Measurements from ENCODE around the gene SGSH.
"Not testable (repeated sequence)": the region's sequence is repeated elsewhere in the genome, so short reads cannot be mapped to it uniquely, and the experiment has no call there.

Gene SGSH

GRCh38 chr17:80220054-80220735 is at the start of gene SGSH, which contains the start of gene SLC26A11:
Gene SGSH, minus strand, starts transcription at chr17:80220333. Its CDS starts 20 bp downstream, at chr17:80220313.
Gene SLC26A11, plus strand, starts transcription at chr17:80220427. Its CDS starts 1,134 bp downstream, at chr17:80221561.
- DNase-seq (ENCODE audit: low spot score), result peak; percentile 45

GRCh38 chr17:80269405-80269807 is 49.3 kb upstream of the SGSH start:
- DNase-seq (ENCODE audit: low spot score), result no peak

- no peak for DNase-seq (ENCODE audit: low spot score)
Measured at GRCh38 chr17:80268427-80268826, 48.3 kb upstream of the SGSH start.

- no peak for DNase-seq (ENCODE audit: low spot score)
Measured at GRCh38 chr17:80267391-80267790, 47.3 kb upstream of the SGSH start.

- peak; percentile 71 for DNase-seq (ENCODE audit: low spot score)
Measured at GRCh38 chr17:80265205-80266068, 45.3 kb upstream of the SGSH start.

- DNase-seq (ENCODE audit: low spot score), result peak; percentile 50
Measured at GRCh38 chr17:80264205-80265075, 44.3 kb upstream of the SGSH start.

GRCh38 chr17:80263253-80264204 is 43.4 kb upstream of the SGSH start:
- DNase-seq (ENCODE audit: low spot score), result peak; percentile 88

GRCh38 chr17:80262775-80263244 is 42.7 kb upstream of the SGSH start:
- no peak for DNase-seq (ENCODE audit: low spot score)

GRCh38 chr17:80262291-80262690 is 42.2 kb upstream of the SGSH start:
- DNase-seq (ENCODE audit: low spot score), result no peak

GRCh38 chr17:80261895-80262279 is 41.8 kb upstream of the SGSH start:
- no peak for DNase-seq (ENCODE audit: low spot score)

- DNase-seq (ENCODE audit: low spot score), result peak; percentile 78
Measured at GRCh38 chr17:80261159-80261894, 41.2 kb upstream of the SGSH start.

- peak; percentile 52 for DNase-seq (ENCODE audit: low spot score)
Measured at GRCh38 chr17:80260791-80261158, 40.6 kb upstream of the SGSH start, which contains the start of gene RNF213. Gene RNF213, plus strand, starts transcription at chr17:80260852. Its CDS starts 2,830 bp downstream, at chr17:80263682.

GRCh38 chr17:80260069-80260535 is 40.0 kb upstream of the SGSH start:
- DNase-seq (ENCODE audit: low spot score), result peak; percentile 80

- no peak for DNase-seq (ENCODE audit: low spot score)
Measured at GRCh38 chr17:80259457-80260068, 39.4 kb upstream of the SGSH start.

GRCh38 chr17:80258296-80258695 is 38.2 kb upstream of the SGSH start:
- not testable (repeated sequence) for DNase-seq (ENCODE audit: low spot score)

GRCh38 chr17:80257716-80258213 is 37.6 kb upstream of the SGSH start:
- no peak for DNase-seq (ENCODE audit: low spot score)

GRCh38 chr17:80256034-80256350 is 35.9 kb upstream of the SGSH start:
- no peak for DNase-seq (ENCODE audit: low spot score)

GRCh38 chr17:80254396-80255251 is 34.5 kb upstream of the SGSH start:
- DNase-seq (ENCODE audit: low spot score), result peak; percentile 93
